GM12873 (cell line): ENCODE results near the gene CIC.

Experiments used
- TF ChIP-seq, protein P1 (sequence below): IDR thresholded peaks from 2 replicates; pipeline ENCODE4 v1.5.1; 2012; ENCODE audit warnings: low read depth, mild to moderate bottlenecking, moderate library complexity, low read length, control low read depth; ENCODE audit not compliant: insufficient read depth; ENCODE audit errors: missing control alignments

Gene CIC

DNA sequence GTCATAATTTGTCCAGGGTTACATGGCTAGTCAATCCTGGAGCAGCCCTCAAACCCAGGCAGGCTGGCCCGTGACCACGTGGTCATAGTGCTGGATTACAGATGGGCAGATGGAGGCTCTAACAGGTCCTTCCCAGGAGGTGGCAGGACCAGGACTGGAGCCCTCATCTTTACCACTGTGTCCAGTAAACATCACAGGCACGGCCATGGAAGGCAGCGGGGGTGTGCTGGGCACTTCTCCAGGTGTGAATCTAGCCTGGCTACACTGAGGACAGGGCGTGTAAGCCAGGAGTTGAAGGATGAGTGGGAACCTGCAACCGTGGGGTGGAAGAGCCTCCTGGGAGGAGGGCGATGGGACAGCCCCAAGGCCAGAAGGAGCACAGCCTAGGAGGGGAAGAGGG is 6.1 kb downstream of the CIC start:
- TF ChIP-seq, protein P1, sequence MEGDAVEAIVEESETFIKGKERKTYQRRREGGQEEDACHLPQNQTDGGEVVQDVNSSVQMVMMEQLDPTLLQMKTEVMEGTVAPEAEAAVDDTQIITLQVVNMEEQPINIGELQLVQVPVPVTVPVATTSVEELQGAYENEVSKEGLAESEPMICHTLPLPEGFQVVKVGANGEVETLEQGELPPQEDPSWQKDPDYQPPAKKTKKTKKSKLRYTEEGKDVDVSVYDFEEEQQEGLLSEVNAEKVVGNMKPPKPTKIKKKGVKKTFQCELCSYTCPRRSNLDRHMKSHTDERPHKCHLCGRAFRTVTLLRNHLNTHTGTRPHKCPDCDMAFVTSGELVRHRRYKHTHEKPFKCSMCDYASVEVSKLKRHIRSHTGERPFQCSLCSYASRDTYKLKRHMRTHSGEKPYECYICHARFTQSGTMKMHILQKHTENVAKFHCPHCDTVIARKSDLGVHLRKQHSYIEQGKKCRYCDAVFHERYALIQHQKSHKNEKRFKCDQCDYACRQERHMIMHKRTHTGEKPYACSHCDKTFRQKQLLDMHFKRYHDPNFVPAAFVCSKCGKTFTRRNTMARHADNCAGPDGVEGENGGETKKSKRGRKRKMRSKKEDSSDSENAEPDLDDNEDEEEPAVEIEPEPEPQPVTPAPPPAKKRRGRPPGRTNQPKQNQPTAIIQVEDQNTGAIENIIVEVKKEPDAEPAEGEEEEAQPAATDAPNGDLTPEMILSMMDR, result no peak

- TF ChIP-seq, protein P1, result no peak
These were observed 6.5 kb downstream of the CIC start for GRCh38 chr19:42275517-42275916.

GRCh38 chr19:42276284-42276683 is 7.2 kb downstream of the CIC start:
- TF ChIP-seq, protein P1, result no peak

GRCh38 chr19:42276821-42277220 is 7.8 kb downstream of the CIC start:
- TF ChIP-seq, protein P1, result no peak

- TF ChIP-seq, protein P1, result no peak
These were observed 8.9 kb downstream of the CIC start for GRCh38 chr19:42277821-42278451.

GRCh38 chr19:42278452-42279154 is 9.6 kb downstream of the CIC start:
- TF ChIP-seq, protein P1, result no peak

DNA sequence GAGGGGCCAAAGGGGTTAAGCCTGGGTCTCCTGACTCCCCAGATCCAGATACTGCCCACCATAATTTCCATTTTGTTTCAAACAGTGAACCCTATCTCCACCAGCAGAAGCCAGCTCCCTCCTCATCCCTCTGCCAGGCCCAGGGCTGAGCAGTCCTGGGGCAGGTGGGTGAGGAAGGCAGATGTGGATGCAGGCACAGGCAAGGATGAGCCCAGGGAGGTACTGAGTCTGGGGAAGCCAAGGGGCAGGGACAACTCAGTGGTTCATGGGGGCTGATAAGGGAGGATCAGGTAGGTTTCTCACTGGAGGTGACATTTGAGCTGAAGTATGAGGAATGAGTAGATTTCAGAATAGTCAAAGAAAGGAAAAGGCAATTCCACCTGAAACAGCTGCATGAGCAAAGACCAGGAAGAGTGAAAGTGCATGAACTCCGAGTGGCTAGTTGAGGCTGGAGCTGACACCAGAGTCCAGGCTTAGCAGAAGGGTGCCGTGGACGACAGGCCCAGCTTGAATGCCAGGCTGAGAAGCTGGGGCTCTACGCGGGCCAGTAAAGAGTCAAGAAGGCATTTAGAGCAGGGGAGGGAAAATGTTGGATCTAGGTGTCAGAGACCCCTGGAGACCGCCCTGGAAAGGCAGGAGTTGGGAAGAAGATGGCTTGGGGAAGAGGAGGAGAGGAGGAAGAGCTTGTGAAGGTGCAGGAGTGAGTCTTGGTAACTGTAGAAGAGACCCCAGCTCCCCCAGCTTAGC is 10.3 kb downstream of the CIC start:
- TF ChIP-seq, protein P1, result no peak
